Progenitor cell of endocrine pancreas (in vitro differentiated cells): ENCODE measurements around the gene IQGAP2. TPM values are rescaled to one million over a fixed set of nuclear protein-coding genes. Genes with fewer than 3 reads are reported as not detected.

Experiments used
- DNase-seq: peaks from one replicate; pipeline ENCODE4 v3.0.0; 2021; ENCODE audit warnings: low spot score; ENCODE audit not compliant: unreplicated experiment
- H3K27ac Mint-ChIP-seq: 2 replicates; pipeline ENCODE4 v1.8.0; 2021; ENCODE audit warnings: mild to moderate bottlenecking, moderate library complexity, mixed read lengths
- H3K27me3 Mint-ChIP-seq: 2 replicates; pipeline ENCODE4 v1.8.0; 2021; ENCODE audit warnings: mixed read lengths
- H3K36me3 Mint-ChIP-seq: 2 replicates; pipeline ENCODE4 v1.8.0; 2022; ENCODE audit warnings: mixed read lengths; ENCODE audit not compliant: insufficient read depth
- H3K4me1 Mint-ChIP-seq: 2 replicates; pipeline ENCODE4 v1.8.0; 2021; ENCODE audit warnings: low read depth, mixed read lengths
- H3K4me3 Mint-ChIP-seq: 2 replicates; pipeline ENCODE4 v1.8.0; 2021; ENCODE audit warnings: low read depth, mild to moderate bottlenecking, moderate library complexity, mixed read lengths
- H3K9me3 Mint-ChIP-seq: 2 replicates; pipeline ENCODE4 v1.8.0; 2021; ENCODE audit warnings: low read depth, mixed read lengths
- CTCF ChIP-seq: fragments of 200-600 bp; sonication (generic); IDR thresholded peaks from one replicate; pipeline ENCODE4 v1.5.0; 2021; ENCODE audit warnings: antibody characterized with exemption, mild to moderate bottlenecking; ENCODE audit not compliant: unreplicated experiment
- total RNA-seq: library from RNA; stranded (reverse); gene quantifications from 2 replicates; pipeline ENCODE4 v1.2.1, GENCODE V29; 2021

Gene IQGAP2
- total RNA-seq, 1 donor from 2014 or later = 16.7 TPM

- no peaks in the 10 kb centered on the region for H3K9me3 Mint-ChIP-seq
These were observed 92.8 kb downstream of the IQGAP2 start for GRCh38 chr5:76495870-76496269.

GRCh38 chr5:76497065-76497460 lies 94.0 kb downstream of the IQGAP2 start:
- H3K9me3 Mint-ChIP-seq = no peaks in the 10 kb centered on the region
- H3K27me3 Mint-ChIP-seq = peaks cover 2% of the 10 kb centered on the region
- no peak for DNase-seq
- H3K36me3 Mint-ChIP-seq = no peaks in the 10 kb centered on the region
- H3K4me1 Mint-ChIP-seq = peaks cover 16% of the 10 kb centered on the region
- no peak for TF ChIP-seq CTCF
- no peak overlapping the region for H3K27ac Mint-ChIP-seq
- no peak overlapping the region for H3K4me3 Mint-ChIP-seq

More at GRCh38 chr5:76495870-76496269, 92.8 kb downstream of the IQGAP2 start:
- Mint-ChIP-seq H3K27me3 (peaks cover 7% of the 10 kb centered on the region), H3K27ac (no peak overlapping the region), H3K36me3 (no peaks in the 10 kb centered on the region), H3K4me1 (peaks cover 21% of the 10 kb centered on the region), H3K4me3 (no peak overlapping the region)
- no peak for DNase-seq
- TF ChIP-seq CTCF = no peak

- H3K9me3 Mint-ChIP-seq = no peaks in the 10 kb centered on the region
- H3K27me3 Mint-ChIP-seq = no peaks in the 10 kb centered on the region
- no peak for TF ChIP-seq CTCF
- H3K4me3 Mint-ChIP-seq = no peak overlapping the region
- H3K27ac Mint-ChIP-seq = no peak overlapping the region
- no peak for DNase-seq
- H3K4me1 Mint-ChIP-seq = peaks cover 6% of the 10 kb centered on the region
- H3K36me3 Mint-ChIP-seq = no peaks in the 10 kb centered on the region
These were observed 95.1 kb downstream of the IQGAP2 start for GRCh38 chr5:76497986-76498717.

- H3K27me3 Mint-ChIP-seq = no peaks in the 10 kb centered on the region
- no peak for DNase-seq
- H3K9me3 Mint-ChIP-seq = no peaks in the 10 kb centered on the region
- no peaks in the 10 kb centered on the region for H3K36me3 Mint-ChIP-seq
- H3K4me3 Mint-ChIP-seq = no peak overlapping the region
- no peak overlapping the region for H3K27ac Mint-ChIP-seq
- no peak for TF ChIP-seq CTCF
- no peaks in the 10 kb centered on the region for H3K4me1 Mint-ChIP-seq
These were observed 96.5 kb downstream of the IQGAP2 start for GRCh38 chr5:76499507-76500161.

- Mint-ChIP-seq H3K36me3 (no peaks in the 10 kb centered on the region), H3K4me3 (no peak overlapping the region), H3K27ac (no peak overlapping the region), H3K4me1 (no peaks in the 10 kb centered on the region), H3K9me3 (no peaks in the 10 kb centered on the region), H3K27me3 (no peaks in the 10 kb centered on the region)
- DNase-seq = no peak
- TF ChIP-seq CTCF = no peak
These were observed 97.7 kb downstream of the IQGAP2 start for GRCh38 chr5:76500633-76501393.
